Hippocampal formation (tissue), 2 donors: ENCODE data around the gene CPNE1.

ENCODE experiments used
- DNase-seq, 2 donors: peaks; one replicate each; lab custom pipeline; 2025; lab: John Stamatoyannopoulos, UW

The CPNE1 gene

DNA sequence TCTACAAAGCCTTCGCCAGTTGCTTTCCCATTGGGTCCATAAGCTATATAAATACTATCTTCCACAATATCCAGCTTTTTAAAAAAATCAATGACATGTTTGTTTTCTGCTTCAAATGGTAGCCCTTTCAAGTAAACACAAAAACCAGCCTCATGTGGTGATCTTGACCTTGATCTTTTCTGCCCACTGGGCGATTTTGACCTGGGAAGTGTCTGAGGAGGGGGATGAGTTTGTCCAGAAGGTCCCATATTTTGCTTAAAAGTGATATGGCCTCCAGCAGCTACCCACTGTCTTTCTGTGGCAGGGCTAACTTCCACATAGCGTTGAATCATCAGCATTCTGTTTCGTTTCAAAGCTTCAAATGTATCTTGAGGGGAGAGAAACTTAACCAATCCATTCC, 10.8 kb downstream of the CPNE1 start:
- DNase-seq, result no peak

DNA sequence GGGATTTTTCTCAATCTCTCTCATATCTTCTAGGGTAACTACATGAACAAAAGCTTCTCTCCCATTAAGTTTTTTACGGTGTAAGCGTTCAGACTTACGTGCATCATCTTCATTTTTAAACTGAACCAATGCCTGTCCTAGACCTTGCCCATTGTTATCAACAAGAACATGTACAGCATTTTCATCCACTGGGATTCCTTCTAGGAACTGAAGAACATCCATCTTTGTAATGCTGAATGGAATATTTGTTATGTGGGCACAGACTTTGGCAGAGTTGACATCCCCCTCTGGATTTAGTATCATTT, 11.3 kb downstream of the CPNE1 start:
- no peak for DNase-seq

DNA sequence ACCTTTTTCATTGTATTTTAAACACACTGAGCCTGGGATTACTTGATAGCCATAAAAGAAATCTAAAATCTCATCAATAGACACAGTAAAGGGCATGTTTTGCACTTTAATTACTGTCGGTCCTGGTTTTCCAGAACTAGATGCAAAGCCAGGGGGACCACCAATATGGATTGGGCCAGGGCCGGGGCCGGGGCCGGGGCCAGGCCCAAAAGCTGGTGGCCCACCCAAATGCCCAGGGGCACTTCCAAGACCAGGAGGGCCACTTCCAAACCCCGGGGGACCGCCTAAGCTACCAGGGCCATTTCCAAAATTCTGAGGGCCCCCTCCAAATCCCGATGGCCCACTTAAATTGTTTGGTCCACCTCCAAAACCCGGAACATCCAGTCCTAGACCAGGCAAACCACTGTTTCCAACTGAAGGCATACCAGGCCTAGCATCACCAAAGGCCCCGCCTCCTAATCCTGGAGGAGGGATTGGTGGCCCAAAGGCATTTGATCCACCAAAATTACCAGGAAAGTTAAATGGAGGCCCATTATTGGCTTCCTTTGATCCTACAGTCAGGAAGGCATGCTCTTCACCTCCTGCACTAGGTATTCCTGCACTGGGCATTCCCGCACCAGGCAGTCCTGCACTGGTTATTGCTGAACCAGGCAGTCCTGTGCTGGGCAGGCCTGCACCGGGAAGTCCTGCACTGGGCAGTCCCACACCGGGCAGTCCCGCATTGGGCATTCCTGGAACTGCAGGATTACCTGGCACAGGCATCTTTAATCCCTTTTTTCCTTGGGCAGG, 11.9 kb downstream of the CPNE1 start:
- DNase-seq, result no peak

DNA sequence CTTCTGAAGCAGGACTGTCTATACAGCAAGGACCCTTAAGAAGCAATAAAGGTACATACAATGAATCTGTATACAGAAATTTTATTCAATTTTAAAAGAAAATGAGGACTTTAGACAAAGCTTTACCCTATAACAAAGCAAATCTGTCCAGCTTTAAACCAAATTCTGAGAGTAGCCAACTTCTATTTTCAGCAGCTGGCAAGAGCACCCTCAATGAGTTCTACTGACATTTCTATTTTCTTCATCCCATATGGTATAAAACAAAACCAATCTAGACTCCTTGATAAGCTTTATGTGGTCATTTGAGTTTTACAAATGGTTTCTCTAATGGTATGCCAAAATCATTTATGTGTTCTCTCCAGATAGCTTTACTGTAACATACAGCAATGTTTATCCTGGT, 12.7 kb downstream of the CPNE1 start:
- no peak for DNase-seq

DNA sequence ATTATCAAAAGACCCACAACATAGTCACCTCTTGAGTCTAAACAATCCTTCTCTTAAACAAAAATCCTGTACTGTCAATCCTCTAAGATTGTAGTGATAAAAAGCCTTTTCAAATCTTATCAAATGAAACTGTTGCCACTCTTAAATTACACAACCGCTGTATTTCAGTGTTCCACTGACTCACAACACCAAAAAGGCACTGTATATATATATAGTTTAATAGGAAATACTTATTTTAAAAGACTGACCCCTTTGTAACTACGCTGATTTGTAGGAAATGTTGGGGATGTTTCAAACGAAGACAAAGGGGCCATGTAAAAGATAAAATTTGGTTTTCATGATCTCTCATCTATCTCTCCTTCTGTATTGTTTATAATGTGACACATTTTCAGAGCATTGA, 14.1 kb downstream of the CPNE1 start:
- no peak for DNase-seq

DNA sequence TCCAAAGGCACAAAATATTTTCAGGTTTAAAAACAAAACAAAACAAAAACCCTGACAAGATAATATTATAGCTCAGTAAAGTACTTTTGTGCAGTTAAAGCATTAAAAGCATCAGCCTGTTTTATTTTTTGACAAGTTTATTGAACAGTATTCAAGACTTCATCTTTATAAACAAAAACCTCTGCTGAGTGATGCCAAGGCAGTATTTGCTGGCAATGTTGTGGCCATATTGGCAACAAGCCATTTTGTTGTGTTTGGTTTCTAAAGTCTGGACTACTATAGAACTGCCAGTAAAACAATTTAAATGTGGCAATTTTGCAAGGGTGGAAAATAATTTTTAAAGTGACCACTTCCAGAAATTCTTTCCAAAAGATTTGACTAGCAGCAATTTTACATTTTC, 15.9 kb downstream of the CPNE1 start:
- DNase-seq, result no peak

DNA sequence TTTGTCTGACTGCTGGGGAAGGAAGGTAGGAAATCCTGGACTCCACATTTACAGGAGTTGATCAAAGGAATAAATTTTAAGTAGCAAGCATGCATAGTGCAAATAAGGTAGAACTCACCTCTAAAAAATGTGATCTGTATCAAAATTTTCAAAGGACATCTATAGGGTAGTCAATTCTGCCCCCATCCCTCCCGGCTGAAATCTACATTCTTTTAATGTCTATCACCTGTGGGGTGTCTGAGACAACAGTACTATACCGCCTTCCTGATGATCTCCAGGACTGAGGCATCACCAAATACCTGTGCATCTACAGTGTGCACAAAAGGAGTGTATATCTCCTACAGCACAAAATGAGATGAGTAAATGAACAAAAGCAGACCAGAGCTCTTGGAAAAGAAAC, 19.9 kb downstream of the CPNE1 start:
- no peak for DNase-seq

DNA sequence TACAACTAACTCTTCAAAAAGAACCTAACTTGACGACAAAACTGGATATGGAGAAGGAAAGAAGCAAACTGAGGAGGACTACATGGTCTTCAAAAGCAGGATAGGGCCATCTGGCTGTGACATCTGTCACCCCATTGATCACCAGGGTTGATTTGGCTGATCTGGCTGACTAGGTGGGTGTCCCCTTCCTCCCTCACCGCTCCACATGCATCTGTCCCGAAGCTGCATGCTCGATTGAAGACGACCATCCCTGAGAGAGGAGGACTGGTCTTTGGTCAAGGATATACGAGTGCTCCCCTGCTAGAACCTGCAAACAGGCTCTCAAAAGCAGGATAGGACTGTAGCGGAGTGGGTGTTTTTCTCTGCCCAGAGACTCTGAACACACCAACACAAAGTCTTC, 21.7 kb downstream of the CPNE1 start:
- DNase-seq, result no peak

DNA sequence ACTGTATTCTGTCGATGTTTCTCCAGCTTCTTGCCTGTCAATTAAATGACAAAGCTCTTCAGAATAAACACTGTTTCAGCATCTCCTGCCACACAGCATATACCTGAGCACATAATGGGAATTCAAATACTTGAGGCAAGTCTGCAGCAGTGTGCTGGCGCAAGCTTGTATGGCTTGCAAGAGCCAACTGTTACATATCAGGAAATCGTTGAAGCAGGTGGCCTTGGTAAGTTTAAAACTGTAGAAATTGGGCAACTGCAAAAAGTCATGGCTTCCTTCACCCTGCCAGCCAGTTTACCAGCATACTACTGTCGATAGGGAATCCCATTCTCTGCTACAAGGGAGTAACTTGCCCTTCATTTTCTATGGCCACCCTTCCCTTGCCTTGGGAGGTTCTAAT, 23.0 kb downstream of the CPNE1 start:
- DNase-seq, result no peak

DNA sequence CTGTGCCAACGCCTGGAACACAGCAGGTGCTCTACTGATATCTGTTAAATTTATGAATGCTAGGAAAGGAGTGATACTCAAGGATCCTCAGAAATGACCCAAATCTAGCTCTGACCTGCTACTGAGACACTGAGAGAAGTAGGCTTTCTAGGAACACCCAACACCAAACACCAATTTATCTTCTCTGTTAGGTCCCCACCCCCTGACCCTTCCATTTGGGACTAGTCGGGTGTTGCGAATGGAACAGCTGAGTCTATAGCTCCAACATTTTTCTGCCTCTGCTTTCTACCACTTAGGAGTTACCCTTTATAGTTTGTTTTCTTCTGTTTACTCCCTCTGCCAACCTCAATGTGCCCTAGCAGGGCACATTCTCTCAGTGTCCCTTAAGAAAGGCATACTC, 24.0 kb downstream of the CPNE1 start:
- no peak for DNase-seq

DNA sequence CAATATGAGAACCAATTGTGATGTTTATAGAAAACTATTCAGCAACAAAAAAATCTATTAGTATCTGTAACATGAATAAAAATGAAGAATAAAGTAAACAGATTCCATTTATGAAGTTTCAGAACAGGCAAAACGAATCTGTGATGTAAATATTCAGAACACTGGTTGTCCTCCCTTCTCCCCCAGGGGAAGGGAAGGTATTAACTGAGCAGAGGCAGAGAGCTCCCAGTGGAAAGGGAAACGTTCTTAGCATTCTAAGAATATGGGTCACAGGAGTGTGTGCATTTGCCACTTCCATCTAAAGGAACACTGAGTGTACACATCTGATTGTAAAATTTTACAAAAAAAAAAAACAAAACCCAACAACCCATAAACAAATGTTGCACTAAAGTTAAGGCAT, 25.9 kb downstream of the CPNE1 start:
- DNase-seq, result no peak

DNA sequence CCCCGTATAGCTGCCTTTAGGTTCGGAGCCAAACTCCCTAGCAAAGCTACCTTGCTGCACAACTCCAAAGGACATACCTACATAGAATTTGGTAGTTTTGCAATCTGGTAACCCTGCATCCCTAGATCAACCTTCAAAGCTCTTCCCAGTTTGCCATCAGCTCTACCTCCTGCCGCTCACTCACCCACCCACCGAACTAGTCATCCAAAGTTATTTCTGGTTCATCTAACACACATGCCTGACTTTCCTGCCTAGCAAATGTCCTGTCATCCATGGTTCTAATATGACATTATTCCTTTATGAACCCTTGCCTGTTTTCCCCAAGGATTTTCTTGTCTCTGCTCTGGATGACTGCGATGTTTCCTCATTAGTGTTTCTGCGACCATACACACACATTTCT, 27.4 kb downstream of the CPNE1 start:
- no peak for DNase-seq

DNA sequence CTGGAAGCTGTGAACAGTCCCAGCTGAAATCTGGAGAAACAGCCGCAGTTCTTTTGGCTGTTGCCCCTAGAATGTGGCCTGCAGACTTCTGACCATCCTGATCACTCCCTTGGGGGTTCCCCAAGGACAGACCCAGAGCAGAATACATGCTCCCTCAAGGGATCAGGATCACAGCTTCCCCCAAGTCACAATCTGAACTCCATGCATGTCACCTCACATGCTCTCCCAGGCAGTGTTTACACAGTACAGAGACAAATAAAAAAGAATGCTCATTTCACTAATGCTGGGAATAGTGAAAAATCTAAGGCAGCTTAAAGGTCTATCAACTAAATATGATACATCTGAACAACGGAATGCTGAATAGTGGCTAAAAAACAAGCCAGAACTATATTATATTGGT, 28.6 kb downstream of the CPNE1 start:
- DNase-seq, result no peak

DNA sequence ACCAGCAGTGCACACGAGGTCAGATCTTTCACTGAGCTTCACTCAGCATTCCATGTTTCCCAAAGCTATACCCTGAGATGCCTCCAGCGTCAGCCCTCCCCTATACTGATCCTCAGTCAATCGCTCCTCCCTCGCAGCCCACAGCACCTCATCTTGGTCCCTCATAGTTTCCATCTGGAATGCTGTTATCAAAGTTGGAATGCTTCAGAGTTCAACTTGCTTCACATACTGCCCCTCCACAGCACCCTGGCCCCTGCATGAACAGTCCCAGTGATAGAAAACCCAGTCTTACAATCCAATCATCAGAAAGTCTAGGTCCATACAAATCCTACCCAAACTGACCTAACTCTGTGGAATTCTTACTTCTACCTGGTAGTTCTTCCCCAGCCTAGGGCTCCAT, 29.0 kb downstream of the CPNE1 start:
- no peak for DNase-seq

DNA sequence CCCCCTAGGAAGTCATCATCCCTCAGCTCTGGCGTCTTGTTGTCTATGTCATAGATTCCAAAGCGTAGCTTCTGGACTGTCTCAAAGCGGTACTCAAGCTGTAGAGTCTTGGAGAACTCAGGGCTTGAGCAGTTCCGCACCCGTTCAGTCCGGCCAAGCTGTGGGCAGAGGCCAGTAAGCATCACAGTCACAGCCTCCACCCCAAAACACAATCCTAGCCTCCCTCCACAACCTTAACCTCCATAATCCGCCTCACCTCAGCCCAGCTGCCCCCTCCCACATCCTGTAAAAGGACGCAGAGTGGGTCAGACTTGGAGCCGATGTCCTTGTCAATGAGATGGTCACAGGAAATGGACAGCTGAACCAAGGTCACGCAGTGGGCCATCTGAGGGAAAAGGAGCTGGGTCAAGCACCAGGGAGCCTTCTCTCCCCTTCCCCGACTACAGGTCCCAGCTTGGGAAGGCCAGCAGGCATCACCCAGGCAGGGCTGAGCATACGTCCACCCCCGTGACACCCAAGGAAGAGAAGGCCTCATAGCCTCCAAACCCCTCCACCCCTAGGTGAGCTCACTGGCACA, 32.1 kb downstream of the CPNE1 start:
- DNase-seq, result no peak

DNA sequence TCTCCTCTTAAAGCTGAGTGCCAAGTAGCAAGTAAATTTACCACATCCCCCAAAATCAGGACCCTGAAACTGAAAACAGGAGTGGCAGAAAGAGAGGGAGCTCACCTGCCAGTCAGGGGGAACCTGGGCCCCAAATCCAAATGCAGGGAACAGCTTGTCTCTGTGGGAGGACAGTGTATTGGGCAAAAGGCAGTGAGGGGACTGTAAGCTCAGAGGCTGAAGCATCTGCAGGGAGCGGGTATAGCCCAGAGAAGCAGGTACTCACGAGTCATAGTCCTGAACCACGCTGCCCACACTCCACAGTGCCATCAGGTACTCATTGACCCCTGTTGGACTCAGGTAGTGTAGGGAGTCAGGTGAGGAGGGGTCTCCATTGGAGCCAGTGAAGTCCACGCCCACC, 34.1 kb downstream of the CPNE1 start:
- DNase-seq, result no peak

DNA sequence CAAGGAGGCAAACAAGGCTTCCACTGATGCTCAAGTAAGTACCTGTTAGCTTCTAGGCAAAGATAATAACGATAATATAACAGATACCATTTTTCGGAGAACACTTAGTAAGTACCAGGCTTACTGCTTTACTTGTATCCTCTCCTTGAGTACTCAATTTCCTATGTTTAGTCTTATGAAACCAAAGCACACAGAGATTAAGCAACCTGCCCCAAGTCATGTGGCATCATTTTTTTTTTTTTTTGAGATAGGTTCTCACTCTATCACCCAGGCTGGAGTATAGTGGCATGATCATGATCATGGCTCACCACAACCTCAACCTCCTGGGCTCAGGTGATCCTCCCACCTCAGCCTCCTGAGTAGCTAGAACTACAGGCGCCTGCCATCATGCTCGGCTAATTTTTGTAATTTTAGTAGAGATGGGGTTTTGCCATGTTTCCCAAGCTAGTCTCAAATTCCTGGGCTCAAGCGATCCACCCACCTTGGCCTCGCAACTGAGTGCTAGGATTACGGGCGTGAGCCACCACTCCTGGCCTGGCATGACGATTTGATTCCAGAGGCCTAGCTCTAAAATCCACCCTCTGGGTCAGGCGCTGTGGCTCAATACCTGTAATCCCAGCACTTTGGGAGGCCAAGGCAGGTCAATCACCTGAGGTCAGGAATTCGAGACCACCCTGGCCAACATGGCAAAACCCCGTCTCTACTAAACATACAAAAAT, 35.1 kb downstream of the CPNE1 start:
- DNase-seq, result no peak

DNA sequence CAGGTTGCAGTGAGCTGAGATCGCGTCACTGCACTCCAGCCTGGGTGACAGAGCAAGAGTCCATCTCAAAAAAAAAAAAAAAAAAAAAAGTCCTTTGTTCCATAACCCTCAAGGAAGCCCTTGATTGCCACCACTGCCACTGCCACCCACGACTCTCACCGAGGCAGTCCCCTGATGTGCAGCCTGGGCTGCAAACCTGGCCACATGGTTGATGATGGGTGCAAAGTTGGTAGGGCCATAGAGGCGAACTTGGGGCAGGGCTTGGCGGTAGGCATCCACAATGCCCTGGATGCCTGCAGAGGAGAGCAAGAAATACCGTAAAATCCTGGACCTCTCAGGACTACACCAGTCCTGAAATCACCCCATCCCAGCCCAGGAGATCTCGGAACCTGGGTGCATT, 37.6 kb downstream of the CPNE1 start:
- DNase-seq, result no peak

DNA sequence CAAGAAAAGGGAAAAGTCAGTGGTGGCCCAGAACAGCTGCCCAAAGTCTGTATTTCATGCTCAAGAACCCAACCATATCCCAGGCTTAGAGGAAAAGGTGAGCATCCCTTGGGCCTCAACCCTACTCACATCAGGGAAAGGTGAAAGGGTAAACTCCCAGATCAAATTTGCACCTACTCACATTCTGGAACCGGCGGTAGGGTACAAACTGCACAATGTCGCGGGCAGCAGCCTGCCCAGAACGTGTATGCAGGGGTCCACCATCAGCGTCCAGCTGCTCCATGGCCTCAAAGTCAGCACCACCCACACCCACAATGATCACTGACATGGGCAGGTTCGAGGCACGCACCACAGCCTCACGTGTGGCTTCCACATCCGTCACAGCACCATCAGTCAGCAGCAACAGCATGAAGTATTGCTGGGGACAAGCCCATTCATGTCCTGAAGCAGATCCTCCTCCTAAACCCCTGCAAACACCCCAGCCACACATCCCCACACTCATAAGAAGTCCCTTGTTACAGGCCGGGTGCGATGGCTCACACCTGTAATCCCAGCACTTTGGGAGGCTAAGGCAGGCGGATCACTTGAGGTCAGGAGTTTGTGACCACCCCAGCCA, 38.2 kb downstream of the CPNE1 start:
- no peak for DNase-seq

DNA sequence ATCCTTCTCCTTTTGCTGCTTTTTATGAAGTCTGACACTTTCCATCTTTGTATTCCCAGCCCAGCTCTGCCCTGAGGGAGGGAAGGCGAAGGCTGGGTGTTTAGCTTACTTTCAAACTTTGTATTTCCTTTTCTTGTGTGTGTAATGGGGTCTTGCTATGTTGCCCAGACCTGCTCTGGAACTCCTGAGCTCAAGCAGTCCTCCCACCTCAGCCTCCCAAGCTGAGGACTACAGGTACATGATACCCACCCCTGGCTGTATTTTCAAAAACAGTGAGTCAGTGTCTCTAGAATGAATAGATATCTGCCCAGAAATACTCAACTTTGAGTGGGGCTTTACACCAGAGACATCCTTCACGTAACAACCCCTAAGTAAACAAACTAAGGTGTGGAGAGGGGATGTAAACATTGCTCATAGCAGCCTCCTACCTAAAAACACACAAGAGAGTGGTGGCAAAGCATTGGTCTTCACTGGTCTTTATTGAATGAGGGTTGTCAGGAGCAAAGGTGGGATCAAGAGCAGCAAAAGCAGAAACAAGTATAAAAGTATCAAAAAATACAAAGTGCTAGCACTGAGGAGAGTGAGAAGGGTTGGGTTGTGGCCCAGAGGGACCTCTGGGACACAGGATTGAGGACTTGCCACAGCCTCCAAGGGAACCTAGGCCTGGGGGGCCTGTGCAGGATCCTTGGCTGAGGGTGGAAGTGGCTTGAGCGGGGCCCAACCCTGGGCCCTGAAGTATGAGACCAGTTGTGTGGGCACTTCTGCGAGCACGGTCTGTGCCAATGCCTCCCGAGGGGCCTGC, 38.9 kb downstream of the CPNE1 start:
- DNase-seq, result no peak

DNA sequence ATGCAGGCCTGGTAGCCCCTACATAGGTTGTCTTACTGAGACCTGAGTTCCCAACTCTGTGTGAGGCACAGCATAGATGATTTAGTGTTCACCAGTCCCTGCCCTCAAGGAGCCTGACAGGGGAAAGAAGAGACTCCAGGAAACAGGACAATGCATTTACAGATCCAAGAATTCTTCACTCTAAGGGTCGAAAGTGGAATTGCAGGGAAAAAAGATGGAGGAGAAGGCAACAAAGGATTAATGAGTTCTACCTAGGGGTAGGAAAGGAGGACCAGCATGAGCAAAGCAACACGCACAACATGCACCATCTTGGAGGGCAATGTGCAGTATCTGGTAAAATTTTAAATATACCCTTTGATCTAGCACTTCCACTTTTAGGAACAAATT, 43.1 kb downstream of the CPNE1 start:
- DNase-seq, result no peak

DNA sequence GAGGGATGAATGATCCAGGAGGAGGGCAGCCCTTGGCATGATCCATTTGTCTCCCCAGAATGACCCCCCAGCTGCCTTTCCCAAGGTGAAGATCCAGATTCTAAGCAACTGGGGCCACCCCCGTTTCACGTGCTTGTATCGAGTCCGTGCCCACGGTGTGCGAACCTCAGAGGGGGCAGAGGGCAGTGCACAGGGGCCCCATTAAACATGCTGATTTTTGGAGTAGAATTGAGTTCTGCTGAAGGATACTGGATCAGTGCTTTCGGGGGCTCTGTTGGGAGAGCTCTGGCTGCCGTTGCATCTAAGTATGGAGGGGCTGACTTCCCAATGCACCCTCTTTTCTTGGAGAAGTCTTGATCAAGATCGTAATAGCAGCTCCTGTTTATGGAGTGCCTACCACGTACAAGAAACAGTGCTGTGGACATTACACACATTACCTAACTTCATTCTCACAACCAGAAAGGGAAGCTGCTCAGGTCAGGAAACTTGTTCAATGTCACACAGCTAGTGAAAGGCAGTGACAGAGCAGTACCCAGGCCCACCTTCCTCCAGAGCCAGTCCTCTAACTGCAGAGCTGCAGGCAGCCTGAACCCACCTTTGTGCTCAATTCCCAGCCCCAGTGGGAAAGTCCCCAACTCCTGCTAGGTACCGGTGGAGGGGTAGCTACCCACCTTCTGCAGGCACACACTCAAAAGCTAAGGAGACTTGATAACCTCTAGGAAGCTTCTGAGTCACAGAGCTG, 43.7 kb downstream of the CPNE1 start:
- no peak for DNase-seq
